ENCODE results near the gene ENO3. TPM values are rescaled to one million over a fixed set of nuclear protein-coding genes. Genes with fewer than 3 reads are reported as not detected.

Gene ENO3
- total and polyA plus RNA-seq, 10 of the 15 experiments (the other 5 are each of a cell fraction or from before 2014, with no cell fraction given) = 6.8 to 28.4 (median 17.0) TPM

DNA sequence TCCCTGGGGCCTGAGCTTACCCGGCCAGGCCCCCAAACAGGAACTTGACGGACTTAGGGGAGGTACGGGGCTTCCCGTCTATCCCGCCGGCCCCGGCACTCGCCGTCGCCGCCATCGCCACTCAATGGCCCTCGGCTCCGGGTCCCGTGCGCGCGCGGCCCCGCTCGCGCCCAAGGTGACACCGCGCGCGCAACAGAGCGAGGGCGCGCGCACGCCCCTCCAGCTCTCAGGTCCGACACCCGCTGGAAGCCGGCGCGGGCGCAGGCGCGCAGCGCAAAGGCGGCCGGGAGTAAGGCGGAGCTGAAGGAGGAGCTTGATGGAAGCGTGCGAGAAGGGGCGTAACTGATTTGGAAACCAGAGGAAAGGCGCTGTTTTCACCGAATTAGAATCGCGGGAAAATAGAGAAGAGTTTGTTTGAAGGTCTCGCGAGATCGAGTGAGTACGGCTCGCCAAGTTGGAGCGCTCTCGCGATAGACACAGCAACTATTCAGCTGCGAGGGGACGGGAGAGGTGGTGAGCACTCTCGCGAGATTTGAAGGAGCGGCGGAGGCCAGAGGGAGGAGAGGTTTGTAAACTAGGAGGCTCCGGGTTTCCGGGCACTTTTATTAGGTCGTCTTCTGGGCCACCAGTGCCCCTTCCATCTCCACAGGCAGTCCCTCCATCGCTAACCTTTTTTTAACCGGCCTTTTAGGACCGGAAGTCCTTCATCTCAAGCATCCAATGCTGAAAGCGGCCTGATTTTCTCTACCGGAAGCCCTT is 10.9 kb upstream of the ENO3 start, which contains the start of the genes RNF167 and SLC25A11 (continued):
- TF ChIP-seq E2F4 (IDR thresholded peaks at IDR 0.05; ENCODE audit: low read depth, low read length) = peak; percentile 38; the same call in 1 of the 2 replicates
- TF ChIP-seq TCF7 (IDR thresholded peaks at IDR 0.05; ENCODE audit: borderline replicate concordance) = no peak
- no peak for TF ChIP-seq NFIC (IDR thresholded peaks at IDR 0.05; ENCODE audit: low read depth, low read length)
- TF ChIP-seq, protein P1, sequence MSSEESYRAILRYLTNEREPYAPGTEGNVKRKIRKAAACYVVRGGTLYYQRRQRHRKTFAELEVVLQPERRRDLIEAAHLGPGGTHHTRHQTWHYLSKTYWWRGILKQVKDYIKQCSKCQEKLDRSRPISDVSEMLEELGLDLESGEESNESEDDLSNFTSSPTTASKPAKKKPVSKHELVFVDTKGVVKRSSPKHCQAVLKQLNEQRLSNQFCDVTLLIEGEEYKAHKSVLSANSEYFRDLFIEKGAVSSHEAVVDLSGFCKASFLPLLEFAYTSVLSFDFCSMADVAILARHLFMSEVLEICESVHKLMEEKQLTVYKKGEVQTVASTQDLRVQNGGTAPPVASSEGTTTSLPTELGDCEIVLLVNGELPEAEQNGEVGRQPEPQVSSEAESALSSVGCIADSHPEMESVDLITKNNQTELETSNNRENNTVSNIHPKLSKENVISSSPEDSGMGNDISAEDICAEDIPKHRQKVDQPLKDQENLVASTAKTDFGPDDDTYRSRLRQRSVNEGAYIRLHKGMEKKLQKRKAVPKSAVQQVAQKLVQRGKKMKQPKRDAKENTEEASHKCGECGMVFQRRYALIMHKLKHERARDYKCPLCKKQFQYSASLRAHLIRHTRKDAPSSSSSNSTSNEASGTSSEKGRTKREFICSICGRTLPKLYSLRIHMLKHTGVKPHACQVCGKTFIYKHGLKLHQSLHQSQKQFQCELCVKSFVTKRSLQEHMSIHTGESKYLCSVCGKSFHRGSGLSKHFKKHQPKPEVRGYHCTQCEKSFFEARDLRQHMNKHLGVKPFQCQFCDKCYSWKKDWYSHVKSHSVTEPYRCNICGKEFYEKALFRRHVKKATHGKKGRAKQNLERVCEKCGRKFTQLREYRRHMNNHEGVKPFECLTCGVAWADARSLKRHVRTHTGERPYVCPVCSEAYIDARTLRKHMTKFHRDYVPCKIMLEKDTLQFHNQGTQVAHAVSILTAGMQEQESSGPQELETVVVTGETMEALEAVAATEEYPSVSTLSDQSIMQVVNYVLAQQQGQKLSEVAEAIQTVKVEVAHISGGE (CRISPR knock-in tag; IDR thresholded peaks at IDR 0.05) = no peak
- peak; percentile 89 for TF ChIP-seq MXI1 (IDR thresholded peaks at IDR 0.05; ENCODE audit: low read depth, low read length)
- peak; percentile 95 to 99 for TF ChIP-seq BHLHE40 (IDR thresholded peaks at IDR 0.05; ENCODE audit: borderline replicate concordance in 1 of 2, low read depth in 2 of 2, low read length in 1 of 2)
- TF ChIP-seq EP300 (IDR thresholded peaks at IDR 0.05; ENCODE audit: borderline replicate concordance in 1 of 2, control insufficient read depth in 1 of 2, low read depth in 2 of 2, low read length in 2 of 2) = no peak
- no peak for TF ChIP-seq MTA2 (IDR thresholded peaks at IDR 0.05; ENCODE audit: low read depth)
- TF ChIP-seq ZNF217 (IDR thresholded peaks at IDR 0.05) = no peak; the same call in 1 of the 2 replicates
- TF ChIP-seq ZNF622 (IDR thresholded peaks at IDR 0.05) = no peak
- TF ChIP-seq RCOR1 (conservative IDR thresholded peaks at IDR 0.05; ENCODE audit: low read depth, low read length) = peak; percentile 100
- no peak for TF ChIP-seq ATF2 (IDR thresholded peaks at IDR 0.05; ENCODE audit: low read length)
- TF ChIP-seq TARDBP (IDR thresholded peaks at IDR 0.05; ENCODE audit: borderline replicate concordance) = no peak
- no peak for TF ChIP-seq PAX8 (IDR thresholded peaks at IDR 0.05)
- TF ChIP-seq SMARCA5 (IDR thresholded peaks at IDR 0.05) = no peak
- TF ChIP-seq MEF2B (IDR thresholded peaks at IDR 0.05; ENCODE audit: partially characterized antibody, poor library complexity, severe bottlenecking) = peak; percentile 8
- TF ChIP-seq ZBTB33 (IDR thresholded peaks at IDR 0.05) = peak; percentile 9; the same call in 1 of the 2 replicates
- no peak; the same call in 1 of the 2 replicates for TF ChIP-seq SMC3 (IDR thresholded peaks at IDR 0.05; ENCODE audit: borderline replicate concordance, low read length)
- TF ChIP-seq CHD4 (IDR thresholded peaks at IDR 0.05) = no peak
- TF ChIP-seq STAT1 (conservative IDR thresholded peaks at IDR 0.05) = 0 out of 2 replicates have a peak, but pooled peaks have one; percentile 35
